ENCODE data around the gene BMP6. TPM values are rescaled to one million over a fixed set of nuclear protein-coding genes. Genes with fewer than 3 reads are reported as not detected.

The BMP6 gene
- total and polyA plus RNA-seq, 12 donors, result 0.59 to 4.1 (median 2.6) TPM

DNA sequence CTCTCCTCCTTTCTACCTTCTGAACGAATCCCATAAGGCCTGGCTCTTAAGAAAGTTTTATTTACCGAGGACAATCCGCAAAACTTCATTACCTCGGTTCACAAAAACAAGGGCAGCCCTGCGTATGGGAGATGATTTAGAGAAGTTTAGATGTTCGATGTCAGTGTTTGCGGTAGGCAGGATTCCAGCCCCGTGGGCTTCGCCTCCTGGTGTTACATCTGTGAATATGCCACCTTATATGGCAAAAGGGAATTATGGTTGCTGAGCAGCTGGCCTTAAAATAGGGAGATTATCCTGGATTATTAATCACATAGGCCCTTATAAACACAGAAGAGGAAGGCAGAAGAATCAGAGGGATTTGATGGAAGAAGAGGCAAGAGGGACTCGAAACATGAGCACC is 21.1 kb downstream of the BMP6 start:
- H3K9me3 ChIP-seq, result no peaks in the 10 kb centered on the region
- no peaks in the 10 kb centered on the region for H3K4me1 ChIP-seq
- no peak for TF ChIP-seq CTCF (IDR thresholded peaks at IDR 0.05)
- DNase-seq, result no peak
- intact Hi-C loops (cut with DNase I), result no loop called here
- WGBS, 2 donors, result 90 to 91% methylated on average over 10 of the region's 10 CpGs
- H3K36me3 ChIP-seq, result no peaks in the 10 kb centered on the region
- no peak overlapping the region for H3K27ac ChIP-seq
- H3K4me3 ChIP-seq, result no peak overlapping the region
- H3K27me3 ChIP-seq, result peaks cover 0 to 20% (median 7%) of the 10 kb centered on the region in 7 donors
- ATAC-seq, result no peak

DNA sequence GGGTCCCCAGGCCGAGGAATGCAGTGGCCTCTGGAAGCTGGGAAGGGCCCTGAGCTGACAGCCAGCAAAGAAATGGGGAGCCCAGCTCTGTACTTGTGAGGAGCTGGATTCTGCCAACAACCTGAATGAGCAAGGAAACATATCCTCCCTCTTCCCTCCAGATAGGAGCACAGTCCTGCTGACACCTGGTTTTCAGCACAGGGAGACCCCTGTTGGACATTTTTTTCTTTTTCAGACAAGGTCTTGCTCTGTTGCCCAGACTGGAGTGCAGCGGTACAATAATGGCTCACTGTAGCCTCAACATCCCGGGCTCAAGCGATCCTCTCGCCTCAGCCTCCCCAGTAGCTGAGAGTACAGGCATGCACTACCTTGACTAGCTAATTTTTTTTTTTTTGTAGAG is 21.5 kb downstream of the BMP6 start:
- Histone ChIP-seq H3K27ac (no peak overlapping the region), H3K4me3 (no peak overlapping the region), H3K9me3 (no peaks in the 10 kb centered on the region), H3K36me3 (no peaks in the 10 kb centered on the region), H3K27me3 (peaks cover 0 to 17% (median 7%) of the 10 kb centered on the region in 7 donors), H3K4me1 (no peaks in the 10 kb centered on the region)
- DNase-seq (no peak), ATAC-seq (no peak)
- no peak for TF ChIP-seq CTCF (IDR thresholded peaks at IDR 0.05)
- 94 to 99% methylated on average over 5 of the region's 5 CpGs for WGBS, 2 donors
- intact Hi-C loops (cut with DNase I), result no loop called here

DNA sequence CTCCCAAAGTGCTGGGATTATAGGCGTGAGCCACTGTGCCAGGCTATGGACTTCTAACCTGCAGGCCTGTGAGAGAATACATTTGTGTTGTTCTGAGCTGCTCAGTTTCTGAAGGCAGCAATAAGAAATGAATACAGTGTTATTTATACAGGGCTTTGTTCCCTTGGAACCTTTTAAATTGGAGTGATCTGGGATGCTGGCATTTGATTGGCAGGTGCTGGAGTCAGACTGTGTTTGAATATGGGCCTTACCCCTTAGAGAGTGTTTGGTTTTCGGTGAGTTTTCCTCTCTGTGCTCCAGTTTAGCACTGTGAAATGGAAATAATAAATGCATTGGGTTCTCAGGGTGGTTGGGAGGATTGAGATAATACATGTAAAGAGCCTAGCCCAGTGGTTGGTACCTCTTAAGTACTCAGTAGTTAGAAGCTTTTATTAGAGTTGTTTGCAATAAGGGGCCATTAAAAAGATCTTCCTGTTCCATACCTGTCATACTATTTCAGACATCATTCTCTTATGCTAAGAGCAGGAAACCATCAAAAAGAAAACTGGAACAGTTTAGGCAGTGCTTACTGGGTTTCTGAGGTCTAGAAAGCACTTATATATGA is 22.1 kb downstream of the BMP6 start:
- TF ChIP-seq CTCF (IDR thresholded peaks at IDR 0.05), result no peak
- H3K36me3 ChIP-seq, result no peaks in the 10 kb centered on the region
- H3K27ac ChIP-seq, result no peak overlapping the region
- ATAC-seq, result no peak
- H3K27me3 ChIP-seq, result peaks cover 0 to 16% (median 6%) of the 10 kb centered on the region in 7 donors
- no peak overlapping the region for H3K4me3 ChIP-seq
- DNase-seq, result no peak
- WGBS, 2 donors, result 96% methylated on average over 2 of the region's 2 CpGs
- no peaks in the 10 kb centered on the region for H3K4me1 ChIP-seq
- H3K9me3 ChIP-seq, result no peaks in the 10 kb centered on the region
- intact Hi-C loops (cut with DNase I), result no loop called here

DNA sequence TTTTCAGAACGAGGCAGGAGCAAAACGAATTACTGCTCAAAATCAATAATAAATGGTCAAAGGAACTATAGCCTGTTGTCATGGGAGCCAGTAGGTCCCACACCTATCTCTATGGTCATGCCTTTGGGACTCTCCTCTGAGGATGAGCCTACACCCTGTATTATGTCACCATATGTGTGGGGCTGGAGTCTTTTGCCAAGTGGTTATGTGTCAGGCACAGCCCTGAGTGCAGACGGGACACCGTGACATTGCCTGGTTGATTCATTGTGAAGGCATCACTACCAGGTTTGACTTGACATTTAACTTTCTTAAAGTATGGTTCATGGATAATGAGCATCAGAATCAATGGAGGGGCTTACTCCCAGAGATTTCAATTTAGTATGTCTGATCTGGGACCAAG is 23.6 kb downstream of the BMP6 start:
- H3K27ac ChIP-seq, result no peak overlapping the region
- peaks cover 0 to 6% (median 1%) of the 10 kb centered on the region in 7 donors for H3K27me3 ChIP-seq
- no peaks in the 10 kb centered on the region for H3K9me3 ChIP-seq
- no peak for ATAC-seq
- WGBS, 2 donors, result 87 to 89% methylated on average over 4 of the region's 4 CpGs
- H3K4me1 ChIP-seq, result no peaks in the 10 kb centered on the region
- DNase-seq, result no peak
- no peak overlapping the region for H3K4me3 ChIP-seq
- TF ChIP-seq CTCF (IDR thresholded peaks at IDR 0.05), result no peak
- H3K36me3 ChIP-seq, result no peaks in the 10 kb centered on the region
- intact Hi-C loops (cut with DNase I), result no loop called here

All from heart right ventricle (tissue), 16 donors.